GM06990 (cell line): ENCODE results near the gene PNPLA8.

ENCODE experiments used
- DNase-seq: peaks from one replicate; pipeline ENCODE4 v3.0.0-alpha.2; 2011; ENCODE audit not compliant: insufficient read length; ENCODE audit errors: extremely low read depth
- H3K27me3 ChIP-seq: replicated peaks from 2 replicates; pipeline ENCODE4 v1.6.0; 2011; ENCODE audit warnings: low read length; ENCODE audit not compliant: control insufficient read depth, insufficient read depth
- H3K36me3 ChIP-seq: 2 replicates; pipeline ENCODE4 v1.5.1; 2011; ENCODE audit warnings: low read length; ENCODE audit not compliant: control insufficient read depth, insufficient read depth
- H3K4me3 ChIP-seq: replicated peaks from 2 replicates; pipeline ENCODE4 v1.5.1; 2011; ENCODE audit warnings: low read depth, mild to moderate bottlenecking, control low read depth, low read length
- CTCF ChIP-seq: IDR thresholded peaks from 2 replicates; pipeline ENCODE4 v1.5.1; 2011; ENCODE audit warnings: low read length, control low read depth, mild to moderate bottlenecking, inconsistent platforms; ENCODE audit not compliant: insufficient read depth, poor library complexity, severe bottlenecking

PNPLA8 gene

GRCh38 chr7:108463613-108464012 is 62.3 kb downstream of the PNPLA8 start:
- TF ChIP-seq CTCF = no peak
- no peak overlapping the region for H3K4me3 ChIP-seq
- H3K36me3 ChIP-seq = no peaks in the 10 kb centered on the region
- peaks cover 1% of the 10 kb centered on the region; the same call in 1 of the 2 replicates for H3K27me3 ChIP-seq
- DNase-seq = no peak

- no peak for DNase-seq
- Histone ChIP-seq H3K27me3 (peaks cover 1% of the 10 kb centered on the region; the same call in 1 of the 2 replicates), H3K36me3 (no peaks in the 10 kb centered on the region), H3K4me3 (no peak overlapping the region)
- TF ChIP-seq CTCF = no peak
Observed at GRCh38 chr7:108461840-108462239, 64.1 kb downstream of the PNPLA8 start.

- peaks cover 1% of the 10 kb centered on the region; the same call in 1 of the 2 replicates for H3K27me3 ChIP-seq
- no peak overlapping the region for H3K4me3 ChIP-seq
- no peak for DNase-seq
- no peak for TF ChIP-seq CTCF
- H3K36me3 ChIP-seq = no peaks in the 10 kb centered on the region
Observed at GRCh38 chr7:108460964-108461363, 65.0 kb downstream of the PNPLA8 start.

GRCh38 chr7:108459922-108460551 is 65.9 kb downstream of the PNPLA8 start:
- TF ChIP-seq CTCF = peak; percentile 65
- no peak for DNase-seq
- H3K27me3 ChIP-seq = peaks cover 1% of the 10 kb centered on the region

GRCh38 chr7:108457871-108458270 is 68.1 kb downstream of the PNPLA8 start:
- TF ChIP-seq CTCF = no peak
- no peak for DNase-seq
- Histone ChIP-seq H3K4me3 (no peak overlapping the region), H3K36me3 (no peaks in the 10 kb centered on the region), H3K27me3 (peaks cover 3% of the 10 kb centered on the region)

More at GRCh38 chr7:108459922-108460551, 65.9 kb downstream of the PNPLA8 start:
- H3K4me3 ChIP-seq = no peak overlapping the region
- no peaks in the 10 kb centered on the region for H3K36me3 ChIP-seq
